ENCODE results near the gene MTHFS.

DNA sequence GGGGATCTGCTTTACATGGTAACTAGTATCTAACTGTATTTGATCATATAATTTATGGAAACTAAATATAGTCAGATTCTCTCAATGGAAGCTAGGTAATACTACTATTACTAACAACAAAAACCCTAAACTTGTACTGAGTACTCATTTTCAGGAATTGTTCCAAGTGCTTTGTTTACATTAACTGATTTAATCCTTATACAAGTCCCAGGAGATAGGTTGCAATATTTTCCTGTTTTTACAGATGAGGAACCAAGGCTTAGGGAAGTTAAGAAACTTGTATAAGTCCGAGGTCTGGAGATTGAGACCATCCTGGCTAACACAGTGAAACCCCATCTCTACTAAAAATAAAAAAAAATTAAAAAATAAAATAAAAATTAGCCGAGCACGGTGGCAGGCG is 7.5 kb upstream of the MTHFS start:
- TF ChIP-seq EZH2 (IDR thresholded peaks at IDR 0.05; ENCODE audit: insufficient read depth, poor library complexity, severe bottlenecking), result no peak
- no peak for TF ChIP-seq EZH2phosphoT487 (IDR thresholded peaks at IDR 0.05; ENCODE audit: insufficient read depth, low read depth)
